HL-60 (cell line): ENCODE data around the gene RNLS.

ENCODE experiments used
- DNase-seq, 2 experiments: peaks; one replicate each; pipeline ENCODE4 v3.0.0-alpha.2; 2010 to 2020; ENCODE audit warnings: low read depth in 1 of 2, low spot score in 1 of 2
- H3K27ac ChIP-seq: fragments of 250-450 bp; sonication (Bioruptor Pico); replicated peaks from 2 replicates; pipeline ENCODE4 v1.5.1; 2020; ENCODE audit warnings: mild to moderate bottlenecking, moderate library complexity
- H3K27me3 ChIP-seq: fragments of 250-450 bp; sonication (Bioruptor Pico); 2 replicates; pipeline ENCODE4 v1.5.1; 2021; ENCODE audit warnings: mild to moderate bottlenecking, moderate library complexity; ENCODE audit not compliant: insufficient read depth, poor library complexity, severe bottlenecking
- H3K4me3 ChIP-seq: replicated peaks from 2 replicates; pipeline ENCODE4 v1.5.1; 2011; ENCODE audit warnings: mild to moderate bottlenecking, control low read depth, low read length; ENCODE audit not compliant: insufficient read depth
- GABPA ChIP-seq: IDR thresholded peaks from 2 replicates; pipeline ENCODE4 v1.6.1; 2012; ENCODE audit warnings: low read depth
- POLR2AphosphoS5 ChIP-seq: IDR thresholded peaks from 2 replicates; pipeline ENCODE4 v1.6.1; 2012; ENCODE audit warnings: low read depth
- REST ChIP-seq: IDR thresholded peaks from 2 replicates; pipeline ENCODE4 v1.6.1; 2012; ENCODE audit warnings: low read depth; ENCODE audit not compliant: insufficient replicate concordance
- SPI1 ChIP-seq: IDR thresholded peaks from 2 replicates; pipeline ENCODE4 v1.6.1; 2012; ENCODE audit warnings: low read depth, mild to moderate bottlenecking, borderline replicate concordance
- TF ChIP-seq, protein P1 (sequence below): IDR thresholded peaks from one replicate; pipeline ENCODE4 v1.5.1; 2011; ENCODE audit warnings: low read length, control low read depth, inconsistent platforms; ENCODE audit not compliant: insufficient read depth

Gene RNLS

GRCh38 chr10:88423732-88424131, 159.4 kb downstream of the RNLS start:
- DNase-seq, result no peak
- Histone ChIP-seq H3K4me3 (no peak overlapping the region), H3K27ac (no peak overlapping the region), H3K27me3 (no peaks in the 10 kb centered on the region)
- TF ChIP-seq GABPA (no peak), REST (no peak), SPI1 (no peak), POLR2AphosphoS5 (no peak)
- TF ChIP-seq, protein P1, sequence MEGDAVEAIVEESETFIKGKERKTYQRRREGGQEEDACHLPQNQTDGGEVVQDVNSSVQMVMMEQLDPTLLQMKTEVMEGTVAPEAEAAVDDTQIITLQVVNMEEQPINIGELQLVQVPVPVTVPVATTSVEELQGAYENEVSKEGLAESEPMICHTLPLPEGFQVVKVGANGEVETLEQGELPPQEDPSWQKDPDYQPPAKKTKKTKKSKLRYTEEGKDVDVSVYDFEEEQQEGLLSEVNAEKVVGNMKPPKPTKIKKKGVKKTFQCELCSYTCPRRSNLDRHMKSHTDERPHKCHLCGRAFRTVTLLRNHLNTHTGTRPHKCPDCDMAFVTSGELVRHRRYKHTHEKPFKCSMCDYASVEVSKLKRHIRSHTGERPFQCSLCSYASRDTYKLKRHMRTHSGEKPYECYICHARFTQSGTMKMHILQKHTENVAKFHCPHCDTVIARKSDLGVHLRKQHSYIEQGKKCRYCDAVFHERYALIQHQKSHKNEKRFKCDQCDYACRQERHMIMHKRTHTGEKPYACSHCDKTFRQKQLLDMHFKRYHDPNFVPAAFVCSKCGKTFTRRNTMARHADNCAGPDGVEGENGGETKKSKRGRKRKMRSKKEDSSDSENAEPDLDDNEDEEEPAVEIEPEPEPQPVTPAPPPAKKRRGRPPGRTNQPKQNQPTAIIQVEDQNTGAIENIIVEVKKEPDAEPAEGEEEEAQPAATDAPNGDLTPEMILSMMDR, result no peak

DNA sequence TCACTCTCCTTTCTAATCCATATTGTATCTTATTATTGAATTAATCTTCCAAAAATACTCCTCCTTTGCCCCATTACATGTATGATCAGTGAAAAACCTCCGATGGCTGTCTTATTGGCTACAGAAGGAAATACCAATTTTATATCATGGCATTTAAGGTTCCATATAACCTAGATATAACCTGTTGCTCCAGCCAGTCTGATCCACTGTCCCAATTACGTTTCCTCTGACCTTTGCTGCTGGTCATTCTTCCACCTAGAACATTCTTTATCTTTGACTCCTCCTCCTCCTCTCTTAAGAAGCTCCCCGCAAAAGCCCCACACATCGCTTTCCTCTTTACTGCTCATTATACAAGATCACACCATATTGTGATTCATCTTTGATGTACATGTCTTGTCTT, 161.5 kb downstream of the RNLS start:
- Histone ChIP-seq H3K27ac (no peak overlapping the region), H3K4me3 (no peak overlapping the region)
- no peak for TF ChIP-seq GABPA
- TF ChIP-seq POLR2AphosphoS5, result no peak
- no peak for TF ChIP-seq SPI1
- no peak for TF ChIP-seq REST
- TF ChIP-seq, protein P1, result no peak

DNA sequence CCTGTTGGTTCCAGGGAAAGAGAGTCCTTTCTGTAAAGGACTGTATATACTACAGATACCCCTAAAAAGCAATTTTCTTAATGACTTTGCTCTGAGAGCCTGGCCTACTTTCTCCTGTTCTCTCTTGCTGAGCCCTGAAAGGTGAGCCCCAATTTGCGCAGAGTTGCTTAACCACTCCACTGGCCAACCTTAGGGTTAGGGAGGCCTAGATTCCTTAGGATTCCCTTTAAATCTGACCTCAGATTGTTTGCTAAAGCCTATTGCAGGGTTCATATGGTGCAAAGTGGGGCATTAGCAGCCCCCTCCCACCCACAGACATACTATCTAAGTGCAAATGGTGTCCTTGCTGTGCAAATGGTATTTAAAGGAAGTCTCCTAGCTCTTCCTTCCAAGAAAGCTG, 164.2 kb downstream of the RNLS start:
- Histone ChIP-seq H3K27me3 (no peaks in the 10 kb centered on the region), H3K27ac (no peak overlapping the region), H3K4me3 (no peak overlapping the region)
- DNase-seq, result no peak
- no peak for TF ChIP-seq POLR2AphosphoS5
- TF ChIP-seq, protein P1, result no peak
- no peak for TF ChIP-seq GABPA
- no peak for TF ChIP-seq REST
- no peak for TF ChIP-seq SPI1

More for the DNA sequence above, 161.5 kb downstream of the RNLS start:
- no peaks in the 10 kb centered on the region for H3K27me3 ChIP-seq
- no peak for DNase-seq
